GM19372 (cell line): Measurements from ENCODE around the gene GNG4.
"Not testable (repeated sequence)": the region's sequence is repeated elsewhere in the genome, so short reads cannot be mapped to it uniquely, and the experiment has no call there.

Source experiments
- ATAC-seq: cut with Tn5 transposase; IDR thresholded peaks from one replicate; pipeline ENCODE4 v1.9.1; 2021; ENCODE audit warnings: mild to moderate bottlenecking, low read depth, moderate library complexity; ENCODE audit not compliant: unreplicated experiment

Gene GNG4

DNA sequence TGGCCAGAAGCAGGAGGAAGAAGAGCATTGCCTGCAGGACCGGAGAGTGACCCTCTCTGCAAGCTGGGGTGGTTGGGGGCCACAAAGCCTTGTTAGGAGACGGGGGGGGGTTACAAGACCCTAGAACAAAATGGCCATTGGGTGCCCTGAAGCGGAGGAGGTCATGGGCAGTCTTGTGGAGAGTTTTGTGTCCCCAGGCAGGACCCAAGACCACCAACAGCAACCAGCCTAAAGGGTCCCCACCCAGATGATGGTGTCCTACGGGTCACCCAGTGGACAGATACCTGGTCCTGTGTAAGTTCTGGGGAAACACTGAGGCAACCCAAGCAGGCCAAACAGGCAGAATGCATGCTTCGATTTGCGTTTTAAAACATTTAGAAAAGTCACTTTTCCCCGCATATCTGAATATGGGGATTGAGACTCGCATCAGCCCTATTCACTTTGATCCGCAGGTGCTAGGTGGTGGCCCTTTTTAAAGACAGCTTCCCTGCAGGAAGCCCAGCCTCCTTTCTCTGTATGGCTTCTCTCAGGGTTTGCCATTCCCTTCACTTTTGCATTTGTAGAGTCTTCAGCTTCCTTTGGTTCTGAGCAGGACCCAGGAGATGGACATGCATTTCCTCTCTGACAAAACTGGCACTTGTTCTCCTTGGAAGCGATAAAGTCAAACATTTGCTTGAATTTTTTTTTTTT lies 21.1 kb downstream of the GNG4 start:
- ATAC-seq = no peak

DNA sequence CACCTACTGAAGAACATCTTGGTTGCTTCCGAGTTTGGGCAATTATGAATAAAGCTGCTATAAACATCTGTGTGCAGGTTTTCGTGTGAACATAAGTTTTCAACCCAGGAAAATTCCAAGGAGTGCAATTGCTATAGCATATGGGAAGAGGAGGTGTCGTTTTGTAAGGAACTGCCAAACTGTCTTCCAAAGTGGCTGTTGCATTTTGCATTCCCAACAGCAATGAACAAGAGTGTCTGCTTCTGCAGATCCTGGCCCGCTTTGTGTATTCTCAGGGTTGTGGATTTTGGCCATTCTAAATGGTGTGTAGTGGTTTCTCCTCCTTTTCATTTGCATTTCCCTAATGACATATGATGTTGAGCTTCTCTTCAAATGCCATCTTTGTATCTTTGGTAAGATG lies 23.8 kb downstream of the GNG4 start:
- no peak for ATAC-seq

DNA sequence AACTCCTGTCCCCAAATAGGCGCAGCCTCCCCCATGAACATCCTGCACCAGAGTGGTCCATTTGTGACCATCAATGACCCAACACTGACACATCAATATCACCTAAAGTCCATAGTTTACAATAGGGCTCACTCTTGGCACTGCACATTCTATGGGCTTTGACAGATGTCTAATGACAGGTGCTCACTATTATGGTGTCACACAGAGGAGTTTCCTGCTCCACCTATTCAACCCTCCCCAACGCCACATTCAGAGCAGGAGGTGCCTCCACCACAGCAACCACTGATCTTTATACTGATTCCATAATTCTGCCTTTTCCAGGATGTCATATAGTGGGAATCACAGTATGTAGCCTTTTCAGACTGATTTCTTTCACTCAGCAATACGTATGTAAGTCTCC lies 24.2 kb downstream of the GNG4 start:
- ATAC-seq = no peak

DNA sequence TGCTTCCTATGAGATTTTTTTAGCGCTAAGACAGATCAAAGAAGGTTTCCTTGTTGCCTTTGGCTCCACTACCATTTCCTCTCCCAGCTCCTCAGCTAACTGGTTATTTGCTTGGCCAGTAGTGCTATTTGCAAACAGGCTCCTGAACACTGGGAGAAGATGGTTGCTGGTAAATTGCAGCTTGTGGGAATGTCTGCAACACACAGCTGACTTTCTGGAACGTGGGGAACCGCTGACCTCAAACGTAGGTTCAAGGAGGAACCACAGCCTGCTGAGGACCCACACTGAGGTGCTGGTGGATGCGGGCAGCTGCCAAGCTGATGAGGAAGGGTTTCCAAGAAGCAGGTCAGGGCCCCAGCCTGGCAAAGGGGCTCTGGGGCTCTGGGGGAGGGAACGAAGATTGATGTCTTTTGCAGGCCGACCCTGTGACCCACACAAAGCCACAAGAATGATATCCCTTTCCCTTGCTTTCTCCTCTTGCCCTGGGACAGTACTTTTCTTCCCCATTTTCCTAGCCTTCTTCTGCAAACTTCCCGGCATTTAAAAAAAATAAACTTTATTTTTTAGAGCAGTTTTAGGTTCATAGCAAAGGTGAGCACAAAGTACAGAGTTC lies 24.8 kb downstream of the GNG4 start:
- no peak for ATAC-seq

DNA sequence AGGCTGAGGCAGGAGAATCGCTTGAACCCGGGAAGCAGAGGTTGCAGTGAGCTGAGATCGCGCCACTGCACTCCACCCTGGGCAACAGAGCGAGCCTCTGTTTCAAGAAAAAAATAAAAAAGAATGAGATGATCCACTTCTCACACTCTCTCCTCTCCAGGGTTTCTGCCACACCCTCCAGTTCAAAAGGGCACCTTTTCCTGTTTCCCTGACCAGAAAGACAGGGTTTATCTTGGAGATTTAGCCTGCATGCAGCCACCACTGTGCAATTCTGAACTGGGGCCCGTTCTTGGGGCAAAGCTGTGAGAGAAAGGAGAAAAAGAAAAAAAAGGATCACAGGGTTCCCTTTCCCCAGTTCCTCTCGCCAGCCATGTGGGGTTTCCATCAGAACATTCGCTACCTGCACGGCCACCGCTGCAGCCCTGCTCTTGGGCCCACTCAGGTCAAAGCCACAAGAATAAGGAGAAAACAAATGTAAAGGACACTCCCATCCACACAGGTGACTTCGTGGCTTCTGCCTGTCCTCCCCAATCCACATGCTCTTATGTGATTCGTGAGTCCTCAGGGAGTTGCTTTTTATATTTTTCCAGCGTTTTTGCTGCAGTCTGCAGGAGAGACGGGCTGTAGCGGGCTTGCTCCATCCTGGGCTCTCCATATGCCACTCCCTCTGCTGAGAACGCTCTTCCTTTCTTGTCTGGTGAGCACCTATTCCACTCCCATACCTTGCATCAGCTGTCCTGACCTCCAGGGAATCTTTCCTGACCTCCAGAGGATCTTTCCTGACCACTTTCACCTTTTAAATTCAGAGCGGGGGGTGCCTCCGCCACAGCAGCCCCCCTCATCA lies 26.4 kb downstream of the GNG4 start:
- no peak for ATAC-seq

DNA sequence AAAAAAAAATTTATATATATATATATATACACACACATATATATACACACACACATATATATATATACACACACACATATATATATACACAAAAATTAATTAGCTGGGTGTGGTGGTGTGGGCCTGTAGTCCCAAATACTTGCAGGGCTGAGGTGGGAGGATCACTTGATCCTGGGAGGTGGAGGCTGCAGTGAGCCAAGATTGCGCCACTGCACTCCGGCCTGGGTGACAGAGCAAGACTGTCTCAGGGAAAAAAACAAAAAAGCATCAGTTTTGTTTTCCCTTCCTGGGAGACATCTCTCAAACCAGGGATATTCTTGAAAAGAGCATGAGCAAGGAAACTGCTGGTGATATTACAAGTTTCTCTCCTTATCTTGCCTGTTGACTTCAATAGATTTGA lies 30.4 kb downstream of the GNG4 start:
- not testable (repeated sequence) for ATAC-seq

DNA sequence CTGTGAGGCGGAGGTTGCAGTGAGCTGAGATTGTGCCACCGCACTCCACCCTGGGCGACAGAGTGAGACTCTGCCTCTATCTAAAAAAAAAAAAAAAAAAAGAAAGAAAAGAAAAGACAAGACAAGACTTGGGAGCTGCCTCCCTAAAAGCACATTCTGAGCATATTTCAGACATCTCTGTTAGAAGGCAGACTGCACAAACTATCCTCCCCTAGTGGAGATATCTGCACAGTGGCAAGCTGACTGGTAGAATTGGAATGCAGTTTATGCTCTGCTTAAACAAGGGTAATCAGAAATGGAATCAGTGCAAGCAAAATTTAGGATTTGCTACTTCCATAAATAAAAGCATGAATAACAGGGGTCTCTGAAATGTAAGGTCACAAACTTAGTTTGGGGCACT lies 31.8 kb downstream of the GNG4 start:
- no peak for ATAC-seq

DNA sequence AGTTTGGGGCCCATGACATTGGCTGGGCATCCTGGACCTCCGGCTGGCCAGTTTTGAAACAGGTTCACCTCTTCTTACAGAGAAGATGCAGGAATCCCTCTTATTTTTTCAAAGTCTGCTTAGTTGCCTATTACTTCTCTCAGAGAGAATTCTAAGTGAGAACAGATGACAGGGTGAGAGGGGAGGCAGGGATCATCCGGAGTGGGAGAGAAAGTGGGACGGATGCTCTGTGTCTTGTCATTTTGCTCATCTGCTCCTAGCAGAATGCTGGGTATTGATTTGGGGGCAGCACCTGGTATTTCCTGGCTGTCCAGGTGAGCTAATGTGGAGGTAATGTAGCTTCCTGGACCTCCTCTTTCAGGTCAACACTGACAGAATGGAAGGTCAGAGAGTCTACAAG lies 32.4 kb downstream of the GNG4 start:
- ATAC-seq = no peak

DNA sequence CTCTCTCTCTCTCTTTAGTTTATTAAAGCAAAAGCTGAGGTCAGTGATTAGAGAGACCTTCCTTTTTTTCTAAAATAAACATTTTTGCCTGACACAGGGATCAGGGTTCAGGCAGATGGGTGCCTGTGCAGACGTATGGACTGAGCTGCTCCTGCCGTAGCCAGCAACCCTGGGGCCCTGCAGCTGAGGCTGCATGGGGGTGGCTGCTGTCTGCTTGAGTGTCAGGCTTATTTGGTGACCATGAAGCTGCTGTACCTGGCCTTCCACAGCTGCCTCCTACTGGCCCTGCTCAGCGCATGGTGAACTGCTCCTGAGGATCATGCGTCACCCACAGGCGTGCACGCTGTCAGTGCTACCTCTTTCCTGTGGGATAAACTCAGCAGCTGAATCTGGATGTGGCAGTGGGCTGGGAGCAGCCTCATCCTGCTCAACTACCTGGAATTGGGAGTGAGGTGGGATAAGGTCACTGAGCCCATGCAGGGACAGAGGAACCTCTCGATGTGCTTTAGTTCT lies 35.1 kb downstream of the GNG4 start:
- ATAC-seq = no peak

DNA sequence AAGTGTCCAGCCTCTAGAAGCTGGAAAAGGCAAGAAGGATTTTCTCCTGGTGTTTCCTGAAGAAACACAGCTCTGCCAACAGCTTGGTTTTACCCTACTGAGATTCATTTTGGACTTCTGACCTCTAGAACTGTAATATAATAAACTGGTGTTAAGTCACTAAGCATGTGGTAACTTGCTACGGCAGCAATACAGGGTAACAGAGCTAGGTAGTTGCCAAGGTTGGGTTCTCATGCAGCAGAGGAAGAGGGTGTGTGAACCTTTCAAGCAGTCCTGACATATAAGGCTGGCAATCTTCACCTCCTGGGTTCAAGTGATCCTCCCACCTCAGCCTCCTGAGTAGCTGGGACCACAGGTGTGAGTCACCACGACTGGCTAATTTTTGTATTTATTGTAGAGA lies 36.0 kb downstream of the GNG4 start:
- no peak for ATAC-seq

DNA sequence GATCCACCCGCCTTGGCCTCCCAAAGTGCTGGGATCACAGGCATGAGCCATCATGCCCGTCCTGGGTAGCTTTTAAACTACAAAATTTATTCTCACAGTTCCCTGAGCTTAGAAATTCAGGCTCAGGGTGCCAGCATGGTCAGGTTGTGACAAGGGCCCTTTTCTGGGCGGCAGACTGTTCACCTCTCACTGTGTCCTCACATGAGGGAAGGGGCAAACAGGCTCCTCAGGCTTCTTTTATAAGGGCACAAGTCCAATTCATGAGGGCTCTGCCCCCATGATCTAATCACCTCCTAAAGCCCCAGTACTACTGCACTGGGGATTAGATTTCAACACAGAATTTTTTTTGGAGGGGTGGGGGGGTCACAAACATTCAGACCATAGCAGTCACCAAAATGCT lies 36.8 kb downstream of the GNG4 start:
- ATAC-seq = no peak

DNA sequence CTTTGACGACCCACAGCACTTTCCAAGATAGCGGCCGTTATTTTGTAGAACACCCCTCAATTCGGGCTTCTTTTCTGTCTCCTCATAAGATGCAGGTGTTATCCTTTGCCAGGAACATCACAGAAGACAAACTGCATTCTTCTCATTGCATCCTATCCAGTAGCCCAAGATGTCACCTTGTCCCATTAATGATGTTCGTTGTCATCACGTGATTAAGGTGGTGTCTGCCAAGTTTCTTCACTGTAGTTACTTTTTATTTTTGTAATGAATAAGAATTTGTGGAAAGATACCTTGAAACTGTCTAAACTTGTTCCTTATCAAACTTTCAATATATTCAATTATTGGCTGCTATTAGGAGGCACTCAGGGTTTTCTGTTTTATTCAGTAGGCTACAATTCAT lies 39.4 kb downstream of the GNG4 start:
- no peak for ATAC-seq

DNA sequence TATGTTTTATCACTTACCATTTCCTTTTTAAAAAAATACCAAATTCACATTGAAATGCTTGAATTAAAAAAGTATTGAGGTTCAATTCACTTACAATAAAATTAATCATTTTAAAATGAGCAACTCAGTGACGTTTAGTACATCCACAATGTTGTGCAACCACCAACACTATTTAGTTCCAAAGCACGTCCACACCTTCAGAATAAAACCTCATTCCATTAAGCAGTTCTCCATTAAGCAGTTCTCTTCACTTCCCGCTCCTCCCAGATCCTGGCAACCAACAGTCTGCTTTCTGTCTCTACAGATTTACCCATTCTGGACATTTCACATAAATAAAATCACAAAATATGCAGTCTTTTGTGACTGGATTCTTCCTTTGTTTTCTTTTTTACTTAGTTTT lies 41.3 kb downstream of the GNG4 start:
- no peak for ATAC-seq

DNA sequence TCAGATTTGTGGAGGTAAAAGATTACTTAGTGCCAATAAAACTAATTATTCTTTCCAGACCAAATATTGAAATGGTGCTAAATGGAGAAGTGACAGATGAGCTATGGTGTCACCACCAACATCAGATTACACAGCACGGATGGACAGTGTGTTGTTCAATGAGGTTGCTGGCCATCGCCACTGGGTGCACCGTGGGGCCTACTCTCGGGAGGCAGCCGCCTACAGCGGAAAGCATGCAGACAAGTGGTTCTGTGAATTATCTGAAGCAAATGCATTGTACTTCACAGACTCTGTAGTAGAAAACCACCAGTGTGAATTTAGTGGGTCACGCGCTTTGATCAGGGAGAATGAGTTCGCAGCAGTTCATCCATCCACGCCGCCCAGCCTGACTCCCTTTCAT lies 42.3 kb downstream of the GNG4 start:
- no peak for ATAC-seq

DNA sequence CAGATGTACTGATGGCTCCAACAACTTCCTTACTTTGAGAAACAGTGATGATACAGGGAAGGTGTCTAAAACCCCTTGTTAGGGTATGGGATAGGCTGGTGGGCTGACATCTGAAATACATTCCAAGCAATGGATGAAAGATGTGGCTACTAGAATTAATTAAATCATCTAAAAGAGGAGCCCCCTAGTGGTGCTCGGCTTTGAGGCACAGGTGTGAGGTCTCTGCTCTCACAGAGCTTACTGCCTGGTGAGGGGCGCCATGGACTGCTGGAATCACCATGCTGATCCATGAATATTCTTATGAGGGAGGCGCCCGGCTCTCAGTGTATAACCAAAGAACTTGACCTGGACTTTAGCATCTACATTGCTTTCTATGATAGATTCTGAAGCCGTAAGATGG lies 48.5 kb downstream of the GNG4 start:
- no peak for ATAC-seq

DNA sequence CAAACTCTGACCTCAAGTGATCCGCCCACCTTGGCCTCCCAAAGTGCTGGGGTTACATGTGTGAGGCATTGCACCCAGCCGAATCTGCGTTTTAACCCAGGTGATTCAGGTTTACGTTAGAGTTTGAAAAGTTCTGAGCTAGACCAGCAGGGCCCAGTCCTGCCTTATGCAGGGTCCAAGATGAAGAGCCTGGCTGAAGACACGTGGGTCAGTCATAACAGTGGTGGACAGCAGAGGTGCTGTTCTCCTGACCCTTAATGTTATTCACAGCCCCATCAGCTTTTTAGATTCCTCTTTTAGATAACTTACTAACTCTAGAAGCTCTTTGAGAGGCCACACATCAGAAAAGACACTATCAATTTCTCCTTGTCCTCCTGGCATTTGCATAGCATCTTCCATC lies 50.0 kb downstream of the GNG4 start:
- ATAC-seq = no peak

DNA sequence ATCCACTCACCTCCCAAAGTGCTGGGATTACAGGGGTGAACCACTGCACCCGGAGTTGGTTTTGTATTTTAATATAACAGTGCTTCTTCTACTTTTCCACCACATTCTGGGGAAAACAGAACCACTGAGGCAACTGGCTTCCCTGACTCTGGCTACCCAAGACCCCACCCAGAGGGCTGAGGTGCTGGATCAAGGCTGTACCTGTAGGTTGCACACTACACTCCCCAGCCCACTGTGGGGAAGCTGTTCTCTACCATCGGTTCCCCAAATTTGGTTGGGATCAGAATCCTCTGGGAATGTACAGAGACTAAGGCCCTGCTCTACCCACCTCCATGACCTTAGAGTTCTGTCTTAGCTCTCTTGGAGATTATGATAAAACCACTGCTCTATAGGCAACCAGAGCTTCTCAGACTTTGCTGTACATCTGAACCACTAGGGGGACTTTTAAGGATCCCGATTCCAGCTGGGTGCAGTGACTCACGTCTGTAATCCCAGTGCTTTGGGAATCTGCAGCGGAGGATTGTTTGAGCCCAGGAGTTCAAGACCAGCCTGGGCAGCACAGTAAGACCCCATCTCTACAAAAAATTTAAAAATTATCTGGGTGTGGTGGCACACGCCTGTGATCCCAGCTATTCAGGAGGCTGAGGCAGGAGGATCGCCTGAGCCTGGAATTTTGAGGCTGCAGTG lies 51.6 kb downstream of the GNG4 start:
- ATAC-seq = no peak

DNA sequence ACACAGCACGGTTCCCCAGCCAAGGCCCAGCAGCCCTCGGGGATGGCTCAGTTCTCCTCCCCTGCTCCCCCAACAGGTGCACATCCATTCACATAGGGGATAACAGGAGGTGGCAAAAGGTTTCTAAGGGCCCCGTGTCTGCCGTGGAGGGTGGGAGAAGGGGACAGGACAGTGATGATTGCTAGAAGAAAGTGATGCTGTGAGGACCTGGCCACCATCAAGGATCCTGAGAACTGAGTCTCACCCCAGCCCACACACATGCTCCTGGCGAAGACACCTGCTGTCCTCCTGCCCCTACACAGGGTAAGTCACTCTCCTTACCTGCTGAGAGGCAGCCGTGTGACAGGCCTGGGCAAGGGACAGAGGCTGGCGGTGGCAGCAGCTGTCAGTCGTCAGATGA lies 54.5 kb downstream of the GNG4 start:
- no peak for ATAC-seq

DNA sequence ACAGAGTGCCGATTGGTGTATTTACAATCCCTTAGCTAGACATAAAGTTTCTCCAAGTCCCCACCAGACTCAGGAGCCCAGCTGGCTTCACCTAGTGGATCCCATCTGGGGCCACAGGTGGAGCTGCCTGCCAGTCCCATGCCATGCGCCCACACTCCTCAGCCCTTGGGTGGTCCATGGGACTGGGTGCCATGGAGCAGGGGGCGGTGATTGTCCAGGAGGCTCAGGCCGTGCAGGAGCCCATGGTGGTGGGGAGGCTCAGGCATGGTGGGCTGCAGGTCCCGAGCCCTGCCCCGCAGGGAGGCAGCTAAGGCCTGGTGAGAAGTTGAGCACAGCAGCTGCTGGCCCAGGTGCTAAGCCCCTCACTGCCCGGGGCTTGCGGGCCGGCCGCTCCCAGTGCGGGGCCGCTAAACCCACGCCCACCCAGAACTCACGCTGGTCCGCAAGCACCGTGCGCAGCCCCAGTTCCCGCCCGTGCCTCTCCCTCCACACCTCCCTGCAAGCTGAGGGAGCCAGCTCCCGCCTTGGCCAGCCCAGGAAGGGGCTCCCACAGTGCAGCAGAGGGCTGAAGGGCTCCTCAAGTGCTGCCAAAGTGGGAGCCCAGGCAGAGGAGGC lies 55.2 kb downstream of the GNG4 start:
- not testable (repeated sequence) for ATAC-seq

DNA sequence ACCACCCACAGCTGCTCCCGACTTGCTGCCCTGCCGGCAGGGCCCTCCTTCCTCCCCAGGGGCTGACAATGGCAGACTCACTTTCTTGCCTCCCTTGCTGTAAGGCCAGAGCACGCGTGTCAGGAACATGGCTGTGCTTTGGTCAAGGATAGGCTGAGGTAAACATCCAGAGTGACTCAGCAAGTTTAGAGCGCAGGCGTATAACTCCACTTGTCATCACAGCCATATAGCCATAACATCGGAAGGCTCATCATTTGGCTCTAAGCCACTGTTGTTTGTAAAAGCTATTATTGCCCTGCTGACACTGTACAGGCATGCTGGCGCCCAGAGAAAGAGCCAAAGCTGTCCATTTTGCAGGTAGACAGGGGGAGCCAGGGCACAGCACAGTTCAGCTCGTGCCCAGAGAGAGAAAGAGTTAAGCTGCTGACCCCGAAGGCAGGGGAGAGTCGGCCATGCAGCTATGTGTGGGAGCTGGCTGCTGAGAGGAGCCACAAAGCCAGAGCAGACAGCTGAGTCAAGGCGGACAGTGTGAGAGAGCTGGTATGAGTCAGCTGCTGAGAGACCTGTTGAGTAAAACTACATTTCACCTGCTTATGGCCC lies 60.6 kb downstream of the GNG4 start:
- ATAC-seq = no peak
